Spleen (tissue), 7 donors: Measurements from ENCODE around the gene SLC38A8.

Source experiments
- POLR2A ChIP-seq, 3 donors: fragments of 450-650 bp; IDR thresholded peaks; one replicate each; pipeline ENCODE4 v1.5.1; 2017; ENCODE audit warnings: antibody characterized with exemption in 3 of 3, mild to moderate bottlenecking in 1 of 3
- TF ChIP-seq, protein P1 (sequence below), 11 experiments: fragments of 200-600 bp in 7 of 11; fragments of 450-650 bp in 4 of 11; sonication (generic) in 4 of 11; IDR thresholded peaks in 8 of 11; conservative IDR thresholded peaks in 3 of 11; 1 replicate in 7 of 11; 2 replicates in 4 of 11; pipeline versions ENCODE4 v1.4.0 to v1.8.0; 2016 to 2021; ENCODE audit warnings: antibody characterized with exemption in 11 of 11, inconsistent platforms in 4 of 11, mild to moderate bottlenecking in 1 of 11
- donor health status: DM: no; HTN: no; CAD: no; lungs with moderate emphysema.
- donor health status: DM: no; HTN: no; CAD: no.
- donor health status: DM: no; HTN: no; CAD: no.

DNA sequence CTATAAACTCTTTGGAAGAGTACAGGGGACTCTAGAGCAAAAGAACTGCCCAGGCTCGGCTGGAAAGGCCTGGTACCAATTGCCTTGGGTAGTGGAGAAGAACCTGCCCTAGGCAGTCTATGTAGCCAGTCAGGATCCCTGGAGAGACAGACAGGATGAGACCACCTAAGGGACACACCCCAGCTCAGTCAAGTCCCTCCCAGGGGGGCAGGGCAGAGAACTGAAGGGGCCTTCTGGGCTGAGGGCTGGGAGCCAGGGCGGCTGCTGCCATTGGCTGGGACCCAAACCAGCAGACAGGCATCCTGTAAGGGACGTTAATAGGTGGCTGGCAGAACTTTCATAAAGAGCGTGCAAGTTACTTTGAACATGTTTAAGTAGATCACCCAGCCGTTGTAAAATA lies 12.8 kb upstream of the SLC38A8 start:
- TF ChIP-seq, protein P1, sequence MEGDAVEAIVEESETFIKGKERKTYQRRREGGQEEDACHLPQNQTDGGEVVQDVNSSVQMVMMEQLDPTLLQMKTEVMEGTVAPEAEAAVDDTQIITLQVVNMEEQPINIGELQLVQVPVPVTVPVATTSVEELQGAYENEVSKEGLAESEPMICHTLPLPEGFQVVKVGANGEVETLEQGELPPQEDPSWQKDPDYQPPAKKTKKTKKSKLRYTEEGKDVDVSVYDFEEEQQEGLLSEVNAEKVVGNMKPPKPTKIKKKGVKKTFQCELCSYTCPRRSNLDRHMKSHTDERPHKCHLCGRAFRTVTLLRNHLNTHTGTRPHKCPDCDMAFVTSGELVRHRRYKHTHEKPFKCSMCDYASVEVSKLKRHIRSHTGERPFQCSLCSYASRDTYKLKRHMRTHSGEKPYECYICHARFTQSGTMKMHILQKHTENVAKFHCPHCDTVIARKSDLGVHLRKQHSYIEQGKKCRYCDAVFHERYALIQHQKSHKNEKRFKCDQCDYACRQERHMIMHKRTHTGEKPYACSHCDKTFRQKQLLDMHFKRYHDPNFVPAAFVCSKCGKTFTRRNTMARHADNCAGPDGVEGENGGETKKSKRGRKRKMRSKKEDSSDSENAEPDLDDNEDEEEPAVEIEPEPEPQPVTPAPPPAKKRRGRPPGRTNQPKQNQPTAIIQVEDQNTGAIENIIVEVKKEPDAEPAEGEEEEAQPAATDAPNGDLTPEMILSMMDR (IDR thresholded peaks at IDR 0.05 in 8 of 11, conservative IDR thresholded peaks at IDR 0.05 in 3 of 11), result no peak
- no peak for TF ChIP-seq POLR2A (IDR thresholded peaks at IDR 0.05)
